Measurements from ENCODE around the gene WDR47. TPM values are rescaled to one million over a fixed set of nuclear protein-coding genes. Genes with fewer than 3 reads are reported as not detected.

WDR47 gene
- 10.2 TPM for polyA plus RNA-seq (2013, experiment 1 of 2)
- polyA plus RNA-seq (2013, experiment 2 of 2) = 10.1 TPM

DNA sequence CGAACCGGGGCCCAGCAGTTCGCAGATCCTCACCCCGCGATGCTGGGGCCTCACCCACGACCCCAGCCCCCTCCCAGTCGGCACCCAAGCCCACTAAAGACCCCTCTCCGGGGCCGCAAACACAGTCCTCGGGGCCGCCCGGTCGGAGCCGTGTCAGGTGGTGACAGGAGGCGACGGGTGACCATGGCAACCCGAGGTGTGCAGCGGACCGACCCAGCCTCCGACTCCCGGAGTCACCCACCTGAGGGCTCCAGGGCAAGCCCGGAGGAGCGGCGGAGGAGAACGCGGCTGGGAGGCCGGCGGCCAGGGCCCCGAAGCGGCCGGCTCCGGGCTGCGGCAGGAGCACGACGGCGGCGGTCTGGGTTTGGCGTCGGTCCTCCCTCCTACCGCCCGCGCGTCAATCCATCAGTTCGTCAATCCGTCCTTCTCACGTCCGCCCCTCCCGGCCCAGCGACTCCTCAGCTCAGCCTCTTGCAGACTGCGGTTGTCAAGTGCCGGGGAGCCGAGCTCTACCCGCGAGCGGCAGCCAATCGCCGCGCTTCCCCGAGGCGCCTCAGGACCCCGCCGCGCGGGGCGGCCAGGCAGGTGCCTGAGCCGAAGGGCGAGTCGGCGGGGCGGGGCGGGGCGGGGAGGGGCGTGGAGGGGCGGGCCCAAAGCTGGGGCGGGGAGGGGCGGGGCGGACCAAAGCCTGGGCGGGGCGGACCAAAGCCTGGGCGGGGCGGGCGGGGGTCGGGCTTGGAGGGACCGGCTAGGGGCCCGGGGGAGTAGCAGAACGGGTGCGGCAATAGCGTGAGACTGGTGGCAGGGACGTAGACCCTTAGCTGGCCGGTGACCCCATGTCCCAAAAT, at the start of gene WDR47:
WDR47 (minus strand) TSS at position 482 of the 848 bp plus-strand sequence. CDS start 18,590 bp downstream, outside the sequence.
- H3K23ac ChIP-seq (ENCODE audit: low read length in 2 of 2) = peak within 1 kb of the TSS in 1 of 2 experiments; percentile 16
- H3K4ac ChIP-seq (ENCODE audit: low read depth in 1 of 2, low read length in 2 of 2) = peak within 1 kb of the TSS; percentile 67 to 94
- peak within 1 kb of the TSS; percentile 79 for H2BK120ac ChIP-seq (ENCODE audit: low read depth, low read length)
- H3K4me2 ChIP-seq (ENCODE audit: low read length, poor library complexity, severe bottlenecking) = peak within 1 kb of the TSS; percentile 79
- H2BK5ac ChIP-seq (ENCODE audit: low read depth, low read length, poor library complexity, severe bottlenecking) = no peak within 1 kb of the TSS
- no peaks in the 10 kb centered on the region for H3K9me3 ChIP-seq (ENCODE audit: control insufficient read depth, low read length)
- under 1% methylated on average over 40 of the region's 90 CpGs for WGBS
- H4K8ac ChIP-seq (ENCODE audit: low read length) = peak within 1 kb of the TSS; percentile 60
- H2BK12ac ChIP-seq (ENCODE audit: low read length in 2 of 2) = peak within 1 kb of the TSS in 1 of 2 experiments; percentile 15
- H3K14ac ChIP-seq (ENCODE audit: low read length in 2 of 2) = peak within 1 kb of the TSS; percentile 11 to 90
- H3K4me1 ChIP-seq (ENCODE audit: control insufficient read depth, insufficient read depth, low read depth, low read length) = no peaks in the 10 kb centered on the region
- peak within 1 kb of the TSS; percentile 95 for H3K9ac ChIP-seq (ENCODE audit: low read length)
- peak within 1 kb of the TSS; percentile 43 for H4K91ac ChIP-seq (ENCODE audit: low read length)
- no peak within 1 kb of the TSS for H2AK5ac ChIP-seq (ENCODE audit: low read length, severe bottlenecking)
- H3K18ac ChIP-seq (ENCODE audit: low read depth in 1 of 2, low read length in 2 of 2) = peak within 1 kb of the TSS; percentile 59 to 90
- no peaks in the 10 kb centered on the region for H3K79me1 ChIP-seq (replicated peaks; ENCODE audit: low read length, poor library complexity, severe bottlenecking)
- H3K4me3 ChIP-seq (ENCODE audit: insufficient read depth in 1 of 2, low read depth in 1 of 2, low read length in 2 of 2) = peak within 1 kb of the TSS; percentile 88 to 99
- peak within 1 kb of the TSS; percentile 67 for H2AFZ ChIP-seq (ENCODE audit: low read depth, low read length)
- no peaks in the 10 kb centered on the region for H3K36me3 ChIP-seq (ENCODE audit: control insufficient read depth in 1 of 2, insufficient read depth in 2 of 2, low read depth in 1 of 2, low read length in 2 of 2)
- H3K27ac ChIP-seq (ENCODE audit: low read length, poor library complexity, severe bottlenecking) = peak within 1 kb of the TSS; percentile 53
- no peak within 1 kb of the TSS for H2BK15ac ChIP-seq (ENCODE audit: low read depth, poor library complexity, severe bottlenecking)
- no peaks in the 10 kb centered on the region for H3K27me3 ChIP-seq (ENCODE audit: control insufficient read depth in 1 of 2, insufficient read depth in 1 of 2, low read length in 2 of 2)
- peak; percentile 94 for DNase-seq

DNA sequence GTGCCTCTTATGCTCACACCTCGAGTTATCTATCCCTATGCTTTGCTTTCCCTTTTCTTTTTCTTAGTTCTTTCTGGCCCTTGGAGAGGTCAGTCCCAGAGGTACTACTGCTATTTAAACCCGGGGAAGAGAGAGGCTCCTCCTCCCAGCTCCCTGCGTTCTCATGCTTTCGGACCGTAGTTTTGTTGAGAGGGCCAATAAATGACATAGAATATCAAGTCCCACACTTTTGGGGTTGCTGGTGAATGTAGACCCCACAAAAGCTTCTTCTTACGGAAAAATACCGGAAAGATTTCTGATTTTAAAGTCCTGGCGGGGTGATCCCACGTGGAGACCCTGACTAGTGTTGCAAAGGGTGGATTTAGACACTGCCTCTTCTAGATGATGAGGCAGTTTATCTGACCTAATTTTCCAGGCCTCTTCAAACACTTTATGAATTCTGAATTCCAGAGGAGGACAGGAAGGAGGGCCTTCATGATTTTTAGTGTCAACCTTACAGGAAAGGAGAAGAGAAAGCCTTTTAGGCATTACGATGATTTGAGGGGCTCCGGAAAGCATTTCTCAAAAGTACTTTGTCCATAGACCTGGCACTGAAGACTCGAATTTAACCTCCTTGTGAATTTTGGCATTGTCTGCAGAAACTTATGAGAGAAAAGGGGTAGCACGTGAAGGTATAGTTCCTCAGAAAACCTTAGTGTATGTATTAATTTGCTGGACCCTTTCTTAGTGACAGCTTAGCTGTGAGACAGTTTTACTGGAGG, 49.4 kb upstream of the WDR47 start:
- peak; percentile 85 for DNase-seq
- H3K18ac ChIP-seq (ENCODE audit: low read depth in 1 of 2, low read length in 2 of 2) = peak overlapping the region; percentile 91 to 98
- H3K4me1 ChIP-seq (ENCODE audit: control insufficient read depth, insufficient read depth, low read depth, low read length) = peaks cover 14% of the 10 kb centered on the region
- no peak overlapping the region for H2AFZ ChIP-seq (ENCODE audit: low read depth, low read length)
- peak overlapping the region; percentile 97 for H2BK120ac ChIP-seq (ENCODE audit: low read depth, low read length)
- no peak overlapping the region for H3K23ac ChIP-seq (ENCODE audit: low read length in 2 of 2)
- peak overlapping the region; percentile 98 for H4K8ac ChIP-seq (ENCODE audit: low read length)
- H3K4me3 ChIP-seq (ENCODE audit: insufficient read depth in 1 of 2, low read depth in 1 of 2, low read length in 2 of 2) = peak overlapping the region; percentile 76 to 90
- H2AK5ac ChIP-seq (ENCODE audit: low read length, severe bottlenecking) = peak overlapping the region; percentile 63
- no peak overlapping the region for H2BK12ac ChIP-seq (ENCODE audit: low read length in 2 of 2)
- no peaks in the 10 kb centered on the region for H3K9me3 ChIP-seq (ENCODE audit: control insufficient read depth, low read length)
- peak overlapping the region; percentile 95 for H3K9ac ChIP-seq (ENCODE audit: low read length)
- H4K91ac ChIP-seq (ENCODE audit: low read length) = peak overlapping the region; percentile 98
- peak overlapping the region; percentile 85 for H3K27ac ChIP-seq (ENCODE audit: low read length, poor library complexity, severe bottlenecking)
- H3K36me3 ChIP-seq (ENCODE audit: control insufficient read depth in 1 of 2, insufficient read depth in 2 of 2, low read depth in 1 of 2, low read length in 2 of 2) = peaks cover 0 to 28% of the 10 kb centered on the region in 2 experiments
- peak overlapping the region; percentile 82 for H2BK15ac ChIP-seq (ENCODE audit: low read depth, poor library complexity, severe bottlenecking)
- peak overlapping the region; percentile 77 for H3K4me2 ChIP-seq (ENCODE audit: low read length, poor library complexity, severe bottlenecking)
- WGBS = 3% methylated on average over 13 of the region's 13 CpGs
- H3K4ac ChIP-seq (ENCODE audit: low read depth in 1 of 2, low read length in 2 of 2) = peak overlapping the region in 1 of 2 experiments; percentile 42
- H3K27me3 ChIP-seq (ENCODE audit: control insufficient read depth in 1 of 2, insufficient read depth in 1 of 2, low read length in 2 of 2) = no peaks in the 10 kb centered on the region
- H2BK5ac ChIP-seq (ENCODE audit: low read depth, low read length, poor library complexity, severe bottlenecking) = no peak overlapping the region
- H3K79me1 ChIP-seq (replicated peaks; ENCODE audit: low read length, poor library complexity, severe bottlenecking) = peaks cover 9% of the 10 kb centered on the region
- peak overlapping the region in 1 of 2 experiments; percentile 62 for H3K14ac ChIP-seq (ENCODE audit: low read length in 2 of 2)

- H3K4me3 ChIP-seq (ENCODE audit: insufficient read depth in 1 of 2, low read depth in 1 of 2, low read length in 2 of 2) = peak within 1 kb of the TSS; percentile 76 to 90
- H2BK15ac ChIP-seq (ENCODE audit: low read depth, poor library complexity, severe bottlenecking) = peak within 1 kb of the TSS; percentile 90
- peak within 1 kb of the TSS; percentile 84 to 85 for H3K4ac ChIP-seq (ENCODE audit: low read depth in 1 of 2, low read length in 2 of 2)
- peak within 1 kb of the TSS; percentile 77 for H3K4me2 ChIP-seq (ENCODE audit: low read length, poor library complexity, severe bottlenecking)
- H2BK5ac ChIP-seq (ENCODE audit: low read depth, low read length, poor library complexity, severe bottlenecking) = peak within 1 kb of the TSS; percentile 50
- H3K27ac ChIP-seq (ENCODE audit: low read length, poor library complexity, severe bottlenecking) = peak within 1 kb of the TSS; percentile 85
- peak within 1 kb of the TSS; percentile 95 for H3K9ac ChIP-seq (ENCODE audit: low read length)
- H3K9me3 ChIP-seq (ENCODE audit: control insufficient read depth, low read length) = no peaks in the 10 kb centered on the region
- H4K91ac ChIP-seq (ENCODE audit: low read length) = peak within 1 kb of the TSS; percentile 98
- H3K36me3 ChIP-seq (ENCODE audit: control insufficient read depth in 1 of 2, insufficient read depth in 2 of 2, low read depth in 1 of 2, low read length in 2 of 2) = peaks cover 0 to 20% of the 10 kb centered on the region in 2 experiments
- no peak within 1 kb of the TSS for H2BK12ac ChIP-seq (ENCODE audit: low read length in 2 of 2)
- DNase-seq = peak; percentile 97
- peak within 1 kb of the TSS; percentile 60 for H2AFZ ChIP-seq (ENCODE audit: low read depth, low read length)
- peak within 1 kb of the TSS; percentile 98 for H4K8ac ChIP-seq (ENCODE audit: low read length)
- H3K23ac ChIP-seq (ENCODE audit: low read length in 2 of 2) = no peak within 1 kb of the TSS
- peak within 1 kb of the TSS; percentile 56 to 62 for H3K14ac ChIP-seq (ENCODE audit: low read length in 2 of 2)
- H3K18ac ChIP-seq (ENCODE audit: low read depth in 1 of 2, low read length in 2 of 2) = peak within 1 kb of the TSS; percentile 91 to 98
- peak within 1 kb of the TSS; percentile 97 for H2BK120ac ChIP-seq (ENCODE audit: low read depth, low read length)
- peaks cover 7% of the 10 kb centered on the region for H3K79me1 ChIP-seq (replicated peaks; ENCODE audit: low read length, poor library complexity, severe bottlenecking)
- peaks cover 14% of the 10 kb centered on the region for H3K4me1 ChIP-seq (ENCODE audit: control insufficient read depth, insufficient read depth, low read depth, low read length)
- H2AK5ac ChIP-seq (ENCODE audit: low read length, severe bottlenecking) = peak within 1 kb of the TSS; percentile 63
- 19% methylated on average over 61 of the region's 67 CpGs for WGBS
- H3K27me3 ChIP-seq (ENCODE audit: control insufficient read depth in 1 of 2, insufficient read depth in 1 of 2, low read length in 2 of 2) = no peaks in the 10 kb centered on the region
Measured at GRCh38 chr1:109090196-109091077, 48.5 kb upstream of the WDR47 start, which contains the start of gene TMEM167B. TSS of gene TMEM167B (plus strand) at chr1:109090764. CDS start at chr1:109090873, 109 bp downstream.
